ENCODE measurements around the gene FOXK2. TPM values are rescaled to one million over a fixed set of nuclear protein-coding genes. Genes with fewer than 3 reads are reported as not detected.

FOXK2 gene
- total RNA-seq, 1 donor from 2014 or later, result 88.3 TPM

DNA sequence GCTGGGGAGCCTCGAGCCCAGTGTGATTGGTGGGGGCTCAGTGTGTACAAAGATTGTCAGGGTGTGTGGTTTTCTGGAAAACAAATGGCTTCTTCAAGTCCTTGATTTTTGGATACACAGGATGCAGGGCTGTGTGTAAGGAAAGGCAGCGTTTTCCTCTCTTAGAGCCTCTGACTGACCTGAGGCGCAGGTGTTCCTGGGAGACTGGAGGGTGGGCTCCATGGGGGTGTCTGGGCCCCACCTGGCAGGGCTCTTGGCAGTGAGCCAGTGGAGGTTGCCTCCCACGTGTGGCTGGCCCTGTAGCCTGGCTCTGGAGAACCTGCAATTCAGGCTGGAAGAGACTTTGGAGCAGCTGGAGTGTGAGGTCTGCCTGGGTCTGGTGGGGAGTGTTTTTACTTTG, 5.0 kb downstream of the FOXK2 start:
- DNase-seq (ENCODE audit: low spot score in 2 of 2, unreplicated experiment in 2 of 2), result peak; percentile 47 to 60
- H3K4me1 Mint-ChIP-seq, result peaks cover 54% of the 10 kb centered on the region
- no peaks in the 10 kb centered on the region for H3K36me3 Mint-ChIP-seq
- H3K27me3 Mint-ChIP-seq (ENCODE audit: low read depth), result no peaks in the 10 kb centered on the region
- no peaks in the 10 kb centered on the region for H3K9me3 Mint-ChIP-seq
- peak overlapping the region; percentile 40 for H3K4me3 Mint-ChIP-seq
- peak overlapping the region; percentile 95 for H3K27ac Mint-ChIP-seq
- TF ChIP-seq, protein P1, sequence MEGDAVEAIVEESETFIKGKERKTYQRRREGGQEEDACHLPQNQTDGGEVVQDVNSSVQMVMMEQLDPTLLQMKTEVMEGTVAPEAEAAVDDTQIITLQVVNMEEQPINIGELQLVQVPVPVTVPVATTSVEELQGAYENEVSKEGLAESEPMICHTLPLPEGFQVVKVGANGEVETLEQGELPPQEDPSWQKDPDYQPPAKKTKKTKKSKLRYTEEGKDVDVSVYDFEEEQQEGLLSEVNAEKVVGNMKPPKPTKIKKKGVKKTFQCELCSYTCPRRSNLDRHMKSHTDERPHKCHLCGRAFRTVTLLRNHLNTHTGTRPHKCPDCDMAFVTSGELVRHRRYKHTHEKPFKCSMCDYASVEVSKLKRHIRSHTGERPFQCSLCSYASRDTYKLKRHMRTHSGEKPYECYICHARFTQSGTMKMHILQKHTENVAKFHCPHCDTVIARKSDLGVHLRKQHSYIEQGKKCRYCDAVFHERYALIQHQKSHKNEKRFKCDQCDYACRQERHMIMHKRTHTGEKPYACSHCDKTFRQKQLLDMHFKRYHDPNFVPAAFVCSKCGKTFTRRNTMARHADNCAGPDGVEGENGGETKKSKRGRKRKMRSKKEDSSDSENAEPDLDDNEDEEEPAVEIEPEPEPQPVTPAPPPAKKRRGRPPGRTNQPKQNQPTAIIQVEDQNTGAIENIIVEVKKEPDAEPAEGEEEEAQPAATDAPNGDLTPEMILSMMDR (IDR thresholded peaks at IDR 0.05; ENCODE audit: unreplicated experiment), result no peak

GRCh38 chr17:82525712-82526111, 6.2 kb downstream of the FOXK2 start:
- Mint-ChIP-seq H3K4me3 (no peak overlapping the region), H3K9me3 (no peaks in the 10 kb centered on the region), H3K36me3 (no peaks in the 10 kb centered on the region), H3K27me3 (ENCODE audit: low read depth) (no peaks in the 10 kb centered on the region), H3K27ac (peak overlapping the region; percentile 40), H3K4me1 (peaks cover 62% of the 10 kb centered on the region)
- no peak for DNase-seq (ENCODE audit: low spot score in 2 of 2, unreplicated experiment in 2 of 2)
- TF ChIP-seq, protein P1 (IDR thresholded peaks at IDR 0.05; ENCODE audit: unreplicated experiment), result no peak

GRCh38 chr17:82527898-82528297, 8.4 kb downstream of the FOXK2 start:
- Mint-ChIP-seq H3K36me3 (no peaks in the 10 kb centered on the region), H3K4me1 (peaks cover 59% of the 10 kb centered on the region), H3K27ac (peak overlapping the region; percentile 88), H3K27me3 (ENCODE audit: low read depth) (no peaks in the 10 kb centered on the region), H3K9me3 (no peaks in the 10 kb centered on the region), H3K4me3 (no peak overlapping the region)
- TF ChIP-seq, protein P1 (IDR thresholded peaks at IDR 0.05; ENCODE audit: unreplicated experiment), result no peak
- DNase-seq (ENCODE audit: low spot score in 2 of 2, unreplicated experiment in 2 of 2), result no peak

DNA sequence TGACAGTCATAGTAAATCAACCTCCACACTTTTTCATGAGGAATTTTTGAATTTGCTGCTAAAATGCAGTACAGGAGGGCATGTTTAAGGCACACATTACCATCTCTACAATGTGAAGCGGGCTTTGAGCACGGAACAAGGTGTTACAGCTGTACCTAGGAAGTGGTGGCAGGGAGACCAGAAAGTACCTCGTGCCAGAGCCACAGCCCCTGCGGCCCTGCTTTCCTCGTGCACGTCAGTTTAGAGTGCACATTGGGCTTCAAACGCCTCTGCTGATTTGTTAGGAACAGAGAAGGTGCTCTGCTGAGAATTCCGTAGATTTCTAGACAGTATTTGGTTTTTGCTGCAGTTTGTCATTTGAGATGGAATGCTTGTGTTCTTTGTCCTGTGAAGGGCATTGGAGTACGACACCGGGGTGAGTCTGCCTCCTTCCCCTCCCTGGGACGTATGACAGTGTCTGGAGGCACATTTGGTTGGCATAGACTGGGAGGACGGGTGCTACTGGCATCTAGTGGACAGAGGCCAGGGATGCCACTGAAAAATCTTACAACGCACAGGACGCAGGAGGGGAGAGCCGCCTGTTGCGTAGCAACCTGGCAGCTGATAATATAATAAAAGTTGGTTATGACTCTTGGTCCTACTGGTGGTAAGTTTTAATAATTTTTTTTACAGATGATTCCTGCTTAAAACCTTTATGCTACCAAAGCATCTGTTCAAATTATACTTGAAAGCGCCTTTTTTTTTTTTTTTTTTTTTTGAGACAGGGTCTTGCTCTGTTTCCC, 9.1 kb downstream of the FOXK2 start:
- H3K4me1 Mint-ChIP-seq, result peaks cover 59% of the 10 kb centered on the region
- no peaks in the 10 kb centered on the region for H3K36me3 Mint-ChIP-seq
- peak overlapping the region; percentile 88 for H3K27ac Mint-ChIP-seq
- TF ChIP-seq, protein P1 (IDR thresholded peaks at IDR 0.05; ENCODE audit: unreplicated experiment), result no peak
- no peak for DNase-seq (ENCODE audit: low spot score in 2 of 2, unreplicated experiment in 2 of 2)
- H3K4me3 Mint-ChIP-seq, result no peak overlapping the region
- H3K9me3 Mint-ChIP-seq, result no peaks in the 10 kb centered on the region
- H3K27me3 Mint-ChIP-seq (ENCODE audit: low read depth), result no peaks in the 10 kb centered on the region

DNA sequence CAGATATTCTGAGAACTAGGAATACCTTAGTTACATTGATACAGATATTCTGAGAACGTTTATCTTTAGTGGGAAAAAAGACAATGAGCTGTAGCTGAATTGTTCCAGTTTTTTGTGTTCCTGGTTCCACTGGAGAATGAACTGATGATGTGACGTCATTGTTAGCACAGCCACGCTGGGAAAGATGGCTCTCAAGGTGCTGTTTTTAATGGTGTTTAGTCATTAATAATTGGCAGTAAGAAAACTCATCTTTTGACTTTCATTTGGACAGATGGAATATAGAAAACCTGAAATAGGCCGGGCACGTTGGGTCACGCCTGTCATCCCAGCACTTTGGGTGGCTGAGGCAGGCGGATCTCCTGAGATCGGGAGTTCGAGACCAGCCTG, 10.4 kb downstream of the FOXK2 start:
- H3K27ac Mint-ChIP-seq, result peak overlapping the region; percentile 88
- H3K9me3 Mint-ChIP-seq, result no peaks in the 10 kb centered on the region
- TF ChIP-seq, protein P1 (IDR thresholded peaks at IDR 0.05; ENCODE audit: unreplicated experiment), result no peak
- H3K36me3 Mint-ChIP-seq, result no peaks in the 10 kb centered on the region
- H3K4me1 Mint-ChIP-seq, result peaks cover 62% of the 10 kb centered on the region
- no peak overlapping the region for H3K4me3 Mint-ChIP-seq
- no peak for DNase-seq (ENCODE audit: low spot score in 2 of 2, unreplicated experiment in 2 of 2)
- no peaks in the 10 kb centered on the region for H3K27me3 Mint-ChIP-seq (ENCODE audit: low read depth)
